ENCODE results near the gene MFSD6. TPM values are rescaled to one million over a fixed set of nuclear protein-coding genes. Genes with fewer than 3 reads are reported as not detected.
"Not testable (repeated sequence)": the region's sequence is repeated elsewhere in the genome, so short reads cannot be mapped to it uniquely, and the experiment has no call there.

Gene MFSD6
- polyA plus RNA-seq, 1 donor, result 17.7 TPM

DNA sequence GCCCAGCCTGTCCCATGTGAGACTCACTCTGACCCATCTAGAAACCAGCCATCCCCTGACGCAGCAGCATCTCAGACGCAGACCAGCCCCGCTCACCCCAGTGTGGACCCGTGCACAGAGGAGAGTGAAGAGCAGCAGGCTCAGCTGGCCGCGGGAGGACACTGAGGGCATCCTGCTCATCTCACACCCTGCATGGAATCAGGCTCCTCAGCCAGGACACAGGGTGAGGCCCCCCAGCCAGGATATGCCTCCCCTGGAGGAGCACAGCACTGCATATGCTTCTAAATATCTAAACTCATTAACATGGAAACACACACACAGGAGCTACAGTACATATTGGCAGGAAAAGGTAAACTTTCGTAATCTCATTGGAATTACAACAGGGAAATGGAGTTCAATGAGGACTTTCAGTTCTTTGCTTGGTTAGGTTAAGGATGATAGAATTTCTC, 91.9 kb downstream of the MFSD6 start:
- DNase-seq, result no peak

- DNase-seq, result no peak
These were observed 93.1 kb downstream of the MFSD6 start for GRCh38 chr2:190501231-190501630.

GRCh38 chr2:190501702-190502407, 93.7 kb downstream of the MFSD6 start:
- DNase-seq, result no peak

- DNase-seq, result no peak
These were observed 94.9 kb downstream of the MFSD6 start for GRCh38 chr2:190503088-190503487.

- DNase-seq, result no peak
These were observed 96.8 kb downstream of the MFSD6 start for GRCh38 chr2:190504912-190505311.

DNA sequence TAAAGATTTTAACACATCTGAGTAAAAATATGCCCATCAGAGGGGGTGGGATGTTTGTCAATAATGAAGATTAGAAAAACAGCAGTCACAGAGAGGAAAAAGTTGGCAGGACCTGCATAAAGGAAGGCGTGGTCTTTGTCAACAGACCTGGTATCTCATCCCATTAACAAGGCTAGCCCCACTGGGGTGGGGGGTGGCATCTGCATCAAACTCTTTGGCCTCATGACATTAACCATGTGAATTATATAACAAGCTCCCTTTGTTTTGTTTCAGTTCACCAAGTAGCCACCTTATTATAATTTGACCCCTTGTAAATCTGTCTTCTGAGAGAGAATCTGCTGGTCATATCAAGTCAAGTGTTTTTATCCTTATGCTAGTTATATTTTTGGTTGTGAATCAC, 97.5 kb downstream of the MFSD6 start:
- no peak for DNase-seq

DNA sequence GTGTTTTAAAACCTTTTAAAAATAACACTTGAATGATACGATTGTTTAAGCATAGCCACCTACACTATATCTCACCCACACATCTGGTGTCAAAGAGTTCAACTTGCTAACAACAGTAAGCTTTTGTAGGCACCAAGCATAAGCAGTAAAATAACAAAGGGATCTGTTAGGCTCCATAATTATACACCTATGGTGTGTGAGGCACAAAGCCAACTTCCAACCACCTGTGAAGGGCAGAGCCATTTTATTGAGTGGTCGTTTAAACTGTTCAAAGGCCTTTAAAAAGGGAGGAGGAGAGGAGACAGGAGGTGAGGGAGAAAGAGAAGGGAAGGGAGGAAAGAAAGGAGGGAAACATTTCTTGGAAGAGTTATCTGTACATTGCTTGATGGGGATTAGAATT, 98.5 kb downstream of the MFSD6 start:
- no peak for DNase-seq

GRCh38 chr2:190507135-190507534, 99.0 kb downstream of the MFSD6 start:
- no peak for DNase-seq

- not testable (repeated sequence) for DNase-seq
These were observed 101.7 kb downstream of the MFSD6 start for GRCh38 chr2:190509895-190510294.

DNA sequence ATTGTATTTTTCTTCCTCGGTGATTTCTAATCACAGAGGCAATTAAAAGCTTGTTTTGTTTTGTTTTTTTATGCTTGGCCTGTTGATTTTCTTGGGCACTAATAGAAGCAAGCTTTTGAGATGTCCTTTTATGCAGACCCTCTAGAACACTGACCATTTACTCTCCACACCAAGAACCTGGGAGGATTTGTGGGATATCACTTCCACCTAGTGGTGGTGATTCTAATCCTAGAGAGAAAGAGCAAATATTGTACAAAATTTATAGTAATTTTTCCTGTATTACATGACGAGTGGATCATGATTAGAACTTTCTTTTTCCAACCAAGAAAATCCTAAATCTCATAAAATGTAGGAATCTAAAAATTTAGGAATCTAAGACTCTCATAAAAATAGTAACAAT, 102.9 kb downstream of the MFSD6 start:
- peak; percentile 28 for DNase-seq

- no peak for DNase-seq
These were observed 104.5 kb downstream of the MFSD6 start for GRCh38 chr2:190512539-190513095.

- DNase-seq, result no peak
These were observed 105.7 kb downstream of the MFSD6 start for GRCh38 chr2:190513877-190514276.

- DNase-seq, result no peak
These were observed 106.5 kb downstream of the MFSD6 start for GRCh38 chr2:190514676-190515075.

DNA sequence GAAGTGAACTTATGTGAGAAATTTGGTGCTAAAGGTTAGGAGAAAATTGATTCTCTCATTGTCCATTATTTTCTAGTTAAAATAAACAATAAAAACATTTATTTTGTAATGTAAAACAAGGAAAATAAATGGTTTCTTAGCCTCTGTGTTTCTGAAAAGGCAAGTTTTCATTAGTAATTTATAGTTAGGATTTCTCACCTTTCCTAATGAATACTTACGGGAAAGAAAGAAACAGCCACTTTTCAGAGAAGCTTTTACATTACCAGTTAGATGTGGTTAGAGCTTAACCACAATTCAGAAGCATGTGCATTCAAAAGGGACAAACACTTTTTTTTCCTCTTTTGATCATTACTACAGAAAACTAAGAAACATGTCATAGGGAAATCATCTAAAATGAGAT, 107.5 kb downstream of the MFSD6 start:
- DNase-seq, result no peak

GRCh38 chr2:190517468-190517867, 109.3 kb downstream of the MFSD6 start:
- DNase-seq, result no peak

- DNase-seq, result no peak
These were observed 112.0 kb downstream of the MFSD6 start for GRCh38 chr2:190519975-190520767.

- DNase-seq, result no peak
These were observed 116.8 kb downstream of the MFSD6 start for GRCh38 chr2:190524928-190525327.

- DNase-seq, result no peak
These were observed 118.1 kb downstream of the MFSD6 start for GRCh38 chr2:190526105-190526750.

DNA sequence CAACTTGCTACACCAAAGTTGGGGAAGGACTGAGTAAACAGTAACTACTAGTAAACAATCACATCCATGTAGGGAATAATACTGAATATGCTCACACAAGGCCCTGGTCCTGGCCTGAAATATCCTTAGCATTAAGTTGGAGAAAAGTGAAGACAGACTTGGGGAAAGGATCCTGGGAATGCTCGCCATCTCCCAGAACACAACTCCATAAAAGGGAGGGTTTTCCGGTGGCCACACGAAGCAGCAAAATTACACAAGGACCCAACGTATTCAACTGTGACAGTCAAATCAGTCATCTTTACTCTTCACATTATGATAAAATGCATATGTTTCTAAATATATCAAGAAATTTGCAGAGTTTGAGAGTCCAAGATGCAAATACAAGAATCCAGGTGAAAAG, 119.1 kb downstream of the MFSD6 start:
- no peak for DNase-seq

- no peak for DNase-seq
These were observed 119.8 kb downstream of the MFSD6 start for GRCh38 chr2:190527918-190528317.

GRCh38 chr2:190528521-190529001, 120.4 kb downstream of the MFSD6 start:
- DNase-seq, result no peak

DNA sequence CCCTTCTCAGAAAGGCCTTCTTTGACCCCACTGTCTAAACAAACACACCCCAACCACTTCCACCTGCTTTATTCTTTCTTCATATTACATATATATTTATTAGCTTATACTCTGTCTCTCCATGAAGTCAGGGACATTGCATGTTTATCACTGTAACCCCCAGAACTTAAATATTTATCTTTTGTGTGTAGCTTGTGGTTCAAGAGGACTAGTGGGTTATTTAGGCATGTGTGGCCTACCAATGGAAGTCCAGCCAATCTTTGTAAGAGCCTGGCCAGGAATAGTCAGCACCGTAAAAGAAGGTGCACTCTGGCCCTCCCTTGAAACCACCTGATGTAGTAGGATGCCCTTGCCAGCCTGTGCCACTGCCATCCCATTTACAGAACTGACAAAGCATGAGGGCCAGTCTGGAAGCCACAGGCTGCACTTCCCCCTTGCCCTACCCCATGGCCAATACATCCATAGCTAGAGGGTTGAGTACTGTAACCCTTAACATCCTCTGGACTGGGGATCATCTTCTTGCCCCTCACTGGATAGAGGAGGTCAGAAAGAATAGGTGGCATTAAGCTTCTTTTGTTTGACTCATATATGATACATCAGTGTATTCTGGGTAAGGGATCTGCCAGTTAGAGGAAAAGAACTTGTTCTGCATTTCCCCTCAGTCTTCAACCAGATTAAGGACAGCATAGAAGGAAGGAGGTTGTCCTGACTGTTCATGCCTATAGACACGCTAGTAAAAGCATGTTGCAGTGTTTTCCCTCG, 121.5 kb downstream of the MFSD6 start:
- DNase-seq, result no peak
